Measurements from ENCODE around the gene SPEF2.

GRCh38 chr5:35789732-35790456 is 172.2 kb downstream of the SPEF2 start:
- TF ChIP-seq POLR2AphosphoS2 (conservative IDR thresholded peaks at IDR 0.05; ENCODE audit: low read length) (no peak), E2F6 (IDR thresholded peaks at IDR 0.05; ENCODE audit: borderline replicate concordance, low read depth) (no peak), EP300 (IDR thresholded peaks at IDR 0.05) (no peak), EHMT2 (IDR thresholded peaks at IDR 0.05; ENCODE audit: low read depth) (no peak)
- TF ChIP-seq, protein P1, sequence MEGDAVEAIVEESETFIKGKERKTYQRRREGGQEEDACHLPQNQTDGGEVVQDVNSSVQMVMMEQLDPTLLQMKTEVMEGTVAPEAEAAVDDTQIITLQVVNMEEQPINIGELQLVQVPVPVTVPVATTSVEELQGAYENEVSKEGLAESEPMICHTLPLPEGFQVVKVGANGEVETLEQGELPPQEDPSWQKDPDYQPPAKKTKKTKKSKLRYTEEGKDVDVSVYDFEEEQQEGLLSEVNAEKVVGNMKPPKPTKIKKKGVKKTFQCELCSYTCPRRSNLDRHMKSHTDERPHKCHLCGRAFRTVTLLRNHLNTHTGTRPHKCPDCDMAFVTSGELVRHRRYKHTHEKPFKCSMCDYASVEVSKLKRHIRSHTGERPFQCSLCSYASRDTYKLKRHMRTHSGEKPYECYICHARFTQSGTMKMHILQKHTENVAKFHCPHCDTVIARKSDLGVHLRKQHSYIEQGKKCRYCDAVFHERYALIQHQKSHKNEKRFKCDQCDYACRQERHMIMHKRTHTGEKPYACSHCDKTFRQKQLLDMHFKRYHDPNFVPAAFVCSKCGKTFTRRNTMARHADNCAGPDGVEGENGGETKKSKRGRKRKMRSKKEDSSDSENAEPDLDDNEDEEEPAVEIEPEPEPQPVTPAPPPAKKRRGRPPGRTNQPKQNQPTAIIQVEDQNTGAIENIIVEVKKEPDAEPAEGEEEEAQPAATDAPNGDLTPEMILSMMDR (IDR thresholded peaks at IDR 0.05), result no peak

Measured in A549 (cell line).